ENCODE data around the gene AGPAT1. TPM values are rescaled to one million over a fixed set of nuclear protein-coding genes. Genes with fewer than 3 reads are reported as not detected.

Gene AGPAT1
- total and polyA plus RNA-seq, 2 of the 13 experiments (the other 11 are each of a cell fraction or from before 2014, with no cell fraction given) = 51.3 to 139 TPM

DNA sequence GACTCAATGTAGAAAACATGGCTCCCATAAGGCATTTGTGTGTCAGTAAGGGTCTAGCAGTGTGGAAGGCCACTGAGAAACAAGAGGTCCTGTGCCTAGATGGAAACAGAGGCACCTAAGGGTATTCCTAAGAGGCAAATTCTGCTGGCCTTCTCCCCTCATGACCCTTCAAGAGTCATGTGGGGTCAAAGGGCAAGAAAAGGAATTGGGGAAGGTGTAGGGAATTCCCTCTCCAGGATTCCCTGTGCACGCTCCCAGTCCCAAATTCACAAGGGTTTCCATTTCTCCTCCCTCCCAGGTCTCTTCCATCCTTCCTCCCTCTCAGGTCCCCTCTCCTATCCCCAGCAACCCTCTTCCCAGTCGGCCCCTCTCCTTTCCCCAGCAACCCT, 568 bp downstream of the AGPAT1 start (continued):
- TF ChIP-seq HDAC6 (IDR thresholded peaks at IDR 0.05; ENCODE audit: low read depth, low read length) = no peak
- TF ChIP-seq IKZF4 (CRISPR knock-in tag; IDR thresholded peaks at IDR 0.05; ENCODE audit: borderline replicate concordance, low read depth, not compliant biosample characterization) = no peak
- TF ChIP-seq PAF1 (CRISPR knock-in tag; IDR thresholded peaks at IDR 0.05) = no peak
- no peak for TF ChIP-seq CEBPG (CRISPR knock-in tag; IDR thresholded peaks at IDR 0.05)
- TF ChIP-seq RFX5 (IDR thresholded peaks at IDR 0.05; ENCODE audit: low read depth, low read length) = no peak
- TF ChIP-seq NONO (IDR thresholded peaks at IDR 0.05) = no peak
- no peak for TF ChIP-seq NONO (CRISPR knock-in tag; conservative IDR thresholded peaks at IDR 0.05)
- no peak for TF ChIP-seq NKX3-1 (CRISPR knock-in tag; IDR thresholded peaks at IDR 0.05)
- TF ChIP-seq ZSCAN25 (CRISPR knock-in tag; IDR thresholded peaks at IDR 0.05) = 0 out of 2 replicates have a peak, but pooled peaks have one; percentile 18
- TF ChIP-seq, protein P1, sequence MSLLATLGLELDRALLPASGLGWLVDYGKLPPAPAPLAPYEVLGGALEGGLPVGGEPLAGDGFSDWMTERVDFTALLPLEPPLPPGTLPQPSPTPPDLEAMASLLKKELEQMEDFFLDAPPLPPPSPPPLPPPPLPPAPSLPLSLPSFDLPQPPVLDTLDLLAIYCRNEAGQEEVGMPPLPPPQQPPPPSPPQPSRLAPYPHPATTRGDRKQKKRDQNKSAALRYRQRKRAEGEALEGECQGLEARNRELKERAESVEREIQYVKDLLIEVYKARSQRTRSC (CRISPR knock-in tag; IDR thresholded peaks at IDR 0.05; ENCODE audit: low read depth) = 0 out of 2 replicates have a peak, but pooled peaks have one; percentile 27
- TF ChIP-seq ZBTB8A (CRISPR knock-in tag; IDR thresholded peaks at IDR 0.05; ENCODE audit: borderline replicate concordance, low read depth) = 0 out of 2 replicates have a peak, but pooled peaks have one; percentile 11
- peak; percentile 99 for TF ChIP-seq PCBP2 (optimal IDR thresholded peaks at IDR 0.05; ENCODE audit: low read depth, low read length, poor library complexity, severe bottlenecking)
- no peak for TF ChIP-seq PAWR (CRISPR knock-in tag; IDR thresholded peaks at IDR 0.05; ENCODE audit: borderline replicate concordance)
- TF ChIP-seq SIN3B (IDR thresholded peaks at IDR 0.05; ENCODE audit: low read length) = no peak
- 0 out of 2 replicates have a peak, but pooled peaks have one; percentile 23 for TF ChIP-seq POLR2AphosphoS5 (IDR thresholded peaks at IDR 0.05; ENCODE audit: low read depth, low read length)
- TF ChIP-seq ETV5 (CRISPR knock-in tag; IDR thresholded peaks at IDR 0.05; ENCODE audit: borderline replicate concordance) = 0 out of 2 replicates have a peak, but pooled peaks have one; percentile 16
- 0 out of 2 replicates have a peak, but pooled peaks have one; percentile 61 for TF ChIP-seq NCOA1 (CRISPR knock-in tag; IDR thresholded peaks at IDR 0.05)
- TF ChIP-seq ZFYVE20 (CRISPR knock-in tag; IDR thresholded peaks at IDR 0.05; ENCODE audit: borderline replicate concordance, low read depth) = no peak
- TF ChIP-seq NBN (conservative IDR thresholded peaks at IDR 0.05) = no peak
- TF ChIP-seq ZFAT (CRISPR knock-in tag; conservative IDR thresholded peaks at IDR 0.05) = no peak
- no peak for TF ChIP-seq ZNF30 (CRISPR knock-in tag; IDR thresholded peaks at IDR 0.05)
- TF ChIP-seq ZNF629 (CRISPR knock-in tag; conservative IDR thresholded peaks at IDR 0.05) = no peak
- no peak for TF ChIP-seq ZZZ3 (CRISPR knock-in tag; IDR thresholded peaks at IDR 0.05; ENCODE audit: borderline replicate concordance)
- TF ChIP-seq MYC (CRISPR knock-in tag; IDR thresholded peaks at IDR 0.05; ENCODE audit: borderline replicate concordance) = no peak
- TF ChIP-seq, protein P2, sequence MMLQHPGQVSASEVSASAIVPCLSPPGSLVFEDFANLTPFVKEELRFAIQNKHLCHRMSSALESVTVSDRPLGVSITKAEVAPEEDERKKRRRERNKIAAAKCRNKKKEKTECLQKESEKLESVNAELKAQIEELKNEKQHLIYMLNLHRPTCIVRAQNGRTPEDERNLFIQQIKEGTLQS (CRISPR knock-in tag; IDR thresholded peaks at IDR 0.05) = no peak
- no peak for TF ChIP-seq TRIM24 (CRISPR knock-in tag; IDR thresholded peaks at IDR 0.05)
- TF ChIP-seq ZNF772 (CRISPR knock-in tag; IDR thresholded peaks at IDR 0.05) = peak; percentile 59; the same call in 1 of the 2 replicates
- TF ChIP-seq, protein P3, sequence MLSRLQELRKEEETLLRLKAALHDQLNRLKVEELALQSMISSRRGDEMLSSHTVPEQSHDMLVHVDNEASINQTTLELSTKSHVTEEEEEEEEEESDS (CRISPR knock-in tag; IDR thresholded peaks at IDR 0.05; ENCODE audit: borderline replicate concordance) = 0 out of 2 replicates have a peak, but pooled peaks have one; percentile 11
- no peak for TF ChIP-seq RFXANK (CRISPR knock-in tag; IDR thresholded peaks at IDR 0.05)
- TF ChIP-seq ZNF614 (CRISPR knock-in tag; IDR thresholded peaks at IDR 0.05; ENCODE audit: borderline replicate concordance) = 0 out of 2 replicates have a peak, but pooled peaks have one; percentile 1
- no peak for TF ChIP-seq ZNF350 (CRISPR knock-in tag; IDR thresholded peaks at IDR 0.05; ENCODE audit: borderline replicate concordance, low read depth)
- no peak for TF ChIP-seq ZNF816 (CRISPR knock-in tag; IDR thresholded peaks at IDR 0.05; ENCODE audit: borderline replicate concordance)
- TF ChIP-seq, protein P4, sequence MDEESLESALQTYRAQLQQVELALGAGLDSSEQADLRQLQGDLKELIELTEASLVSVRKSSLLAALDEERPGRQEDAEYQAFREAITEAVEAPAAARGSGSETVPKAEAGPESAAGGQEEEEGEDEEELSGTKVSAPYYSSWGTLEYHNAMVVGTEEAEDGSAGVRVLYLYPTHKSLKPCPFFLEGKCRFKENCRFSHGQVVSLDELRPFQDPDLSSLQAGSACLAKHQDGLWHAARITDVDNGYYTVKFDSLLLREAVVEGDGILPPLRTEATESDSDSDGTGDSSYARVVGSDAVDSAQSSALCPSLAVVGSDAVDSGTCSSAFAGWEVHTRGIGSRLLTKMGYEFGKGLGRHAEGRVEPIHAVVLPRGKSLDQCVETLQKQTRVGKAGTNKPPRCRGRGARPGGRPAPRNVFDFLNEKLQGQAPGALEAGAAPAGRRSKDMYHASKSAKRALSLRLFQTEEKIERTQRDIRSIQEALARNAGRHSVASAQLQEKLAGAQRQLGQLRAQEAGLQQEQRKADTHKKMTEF (CRISPR knock-in tag; IDR thresholded peaks at IDR 0.05) = no peak
